SHP77 (cell line): ENCODE results near the gene BET1L.
"Not testable (repeated sequence)": the region's sequence is repeated elsewhere in the genome, so short reads cannot be mapped to it uniquely, and the experiment has no call there.

ENCODE experiments used
- DNase-seq, 2 experiments: peaks; one replicate each; lab custom pipeline; 2025; lab: John Stamatoyannopoulos, UW

Gene BET1L

GRCh38 chr11:227824-228379 is 20.7 kb upstream of the BET1L start:
- no peak for DNase-seq

- DNase-seq = no peak
Observed at GRCh38 chr11:225734-226453, 18.7 kb upstream of the BET1L start.

GRCh38 chr11:224424-224823 is 17.2 kb upstream of the BET1L start:
- DNase-seq = no peak

GRCh38 chr11:223884-224283 is 16.7 kb upstream of the BET1L start:
- DNase-seq = no peak

- no peak for DNase-seq
Observed at GRCh38 chr11:223026-223789, 16.0 kb upstream of the BET1L start.

- no peak for DNase-seq
Observed at GRCh38 chr11:221998-222789, 15.0 kb upstream of the BET1L start.

- DNase-seq = no peak
Observed at GRCh38 chr11:221539-221938, 14.3 kb upstream of the BET1L start.

GRCh38 chr11:220641-221215 is 13.5 kb upstream of the BET1L start:
- not testable (repeated sequence) for DNase-seq

GRCh38 chr11:218815-219593 is 11.8 kb upstream of the BET1L start:
- DNase-seq = no peak

- DNase-seq = no peak
Observed at GRCh38 chr11:217704-218103, 10.5 kb upstream of the BET1L start.

- DNase-seq = no peak
Observed at GRCh38 chr11:216081-216974, 9.1 kb upstream of the BET1L start.

- no peak for DNase-seq
Observed at GRCh38 chr11:215581-216037, 8.4 kb upstream of the BET1L start.

- DNase-seq = no peak
Observed at GRCh38 chr11:214083-214482, 6.9 kb upstream of the BET1L start.

GRCh38 chr11:213111-213510 is 5.9 kb upstream of the BET1L start:
- DNase-seq = no peak

- no peak for DNase-seq
Observed at GRCh38 chr11:212150-213100, 5.2 kb upstream of the BET1L start.

GRCh38 chr11:211741-212140 is 4.5 kb upstream of the BET1L start:
- no peak for DNase-seq

GRCh38 chr11:211295-211694 is 4.1 kb upstream of the BET1L start:
- DNase-seq = no peak

GRCh38 chr11:210803-211180 is 3.6 kb upstream of the BET1L start:
- no peak for DNase-seq
